Esophagus muscularis mucosa (tissue), 3 donors: ENCODE measurements around the gene NME5.

Source experiments
- POLR2AphosphoS5 ChIP-seq, 2 donors: sonication (generic); formaldehyde crosslinking; IDR thresholded peaks; one replicate each; pipeline ENCODE4 v1.6.1; 2017; ENCODE audit warnings: antibody characterized with exemption in 2 of 2
- TF ChIP-seq, protein P1 (sequence below), 3 experiments: fragments of 200-600 bp in 2 of 3; fragments of 450-650 bp in 1 of 3; sonication (generic) in 2 of 3; IDR thresholded peaks; one replicate each; pipeline ENCODE4 v1.5.1; 2017 to 2019; ENCODE audit warnings: antibody characterized with exemption in 3 of 3, mild to moderate bottlenecking in 2 of 3, moderate library complexity in 1 of 3

DNA sequence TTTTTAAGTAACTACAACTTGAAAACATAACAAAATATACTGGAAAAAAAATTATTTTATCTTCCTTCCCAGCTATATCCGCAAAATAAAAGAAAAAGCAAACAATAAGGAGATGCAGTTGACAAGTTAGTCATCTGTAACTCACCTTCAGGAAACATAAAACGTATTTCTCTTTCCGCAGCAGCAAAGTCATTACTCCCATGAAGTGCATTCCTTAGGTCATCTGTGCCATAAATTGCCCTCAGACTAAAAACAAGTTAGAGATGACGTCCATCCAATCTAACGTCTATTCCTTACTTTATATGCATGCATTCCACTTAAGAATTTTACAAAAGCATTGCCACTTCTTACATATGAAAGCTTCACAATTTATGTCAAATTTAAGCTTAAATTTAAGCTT lies 10.9 kb downstream of the NME5 start:
- TF ChIP-seq, protein P1, sequence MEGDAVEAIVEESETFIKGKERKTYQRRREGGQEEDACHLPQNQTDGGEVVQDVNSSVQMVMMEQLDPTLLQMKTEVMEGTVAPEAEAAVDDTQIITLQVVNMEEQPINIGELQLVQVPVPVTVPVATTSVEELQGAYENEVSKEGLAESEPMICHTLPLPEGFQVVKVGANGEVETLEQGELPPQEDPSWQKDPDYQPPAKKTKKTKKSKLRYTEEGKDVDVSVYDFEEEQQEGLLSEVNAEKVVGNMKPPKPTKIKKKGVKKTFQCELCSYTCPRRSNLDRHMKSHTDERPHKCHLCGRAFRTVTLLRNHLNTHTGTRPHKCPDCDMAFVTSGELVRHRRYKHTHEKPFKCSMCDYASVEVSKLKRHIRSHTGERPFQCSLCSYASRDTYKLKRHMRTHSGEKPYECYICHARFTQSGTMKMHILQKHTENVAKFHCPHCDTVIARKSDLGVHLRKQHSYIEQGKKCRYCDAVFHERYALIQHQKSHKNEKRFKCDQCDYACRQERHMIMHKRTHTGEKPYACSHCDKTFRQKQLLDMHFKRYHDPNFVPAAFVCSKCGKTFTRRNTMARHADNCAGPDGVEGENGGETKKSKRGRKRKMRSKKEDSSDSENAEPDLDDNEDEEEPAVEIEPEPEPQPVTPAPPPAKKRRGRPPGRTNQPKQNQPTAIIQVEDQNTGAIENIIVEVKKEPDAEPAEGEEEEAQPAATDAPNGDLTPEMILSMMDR (IDR thresholded peaks at IDR 0.05): no peak
- TF ChIP-seq POLR2AphosphoS5 (IDR thresholded peaks at IDR 0.05): no peak
